NCI-H2107 treated with DMSO at 0.1 percent for 48 hours (cell line): ENCODE measurements around the gene BACH2.
A peak's percentile ranks its signal among the peaks of the same experiment; 100 is the strongest.

ENCODE experiments used
- DNase-seq: peaks from one replicate; lab custom pipeline; 2025; ENCODE audit not compliant: unreplicated experiment; lab: John Stamatoyannopoulos, UW

The BACH2 gene

GRCh38 chr6:90241229-90241880 is 55.3 kb downstream of the BACH2 start:
- DNase-seq: no peak

- DNase-seq: no peak
Observed at GRCh38 chr6:90238496-90239266, 58.0 kb downstream of the BACH2 start.

DNA sequence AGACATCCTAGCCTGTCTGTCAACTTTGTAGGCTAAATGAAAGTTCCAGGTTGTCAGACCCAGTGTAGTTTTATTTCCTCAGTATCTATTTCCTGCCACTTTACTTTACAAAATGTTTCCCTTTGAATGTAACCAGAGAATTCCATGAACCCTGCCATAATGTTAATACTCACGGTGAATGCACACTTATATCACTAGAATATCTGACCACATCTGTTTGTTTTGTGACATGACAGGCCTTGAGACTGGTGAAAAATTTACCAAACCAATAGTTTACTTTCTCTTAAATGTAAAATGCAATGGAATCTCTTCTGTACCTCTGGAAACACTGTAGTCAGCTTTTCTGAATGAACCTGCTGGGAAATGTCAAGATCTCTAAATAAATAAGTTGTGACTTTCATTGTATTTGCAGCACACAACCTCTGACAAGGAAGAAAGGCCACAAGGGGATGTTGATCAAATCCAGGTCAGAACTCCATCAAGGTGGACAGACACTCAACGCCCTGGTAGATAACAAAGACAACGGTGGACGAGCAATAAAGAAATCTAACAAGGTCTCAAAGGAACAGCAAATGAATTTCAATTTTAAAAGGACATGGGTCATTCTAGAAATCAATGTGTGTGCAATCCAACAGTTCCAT is 59.2 kb downstream of the BACH2 start:
- DNase-seq: no peak

- DNase-seq: no peak
Observed at GRCh38 chr6:90233994-90234393, 62.6 kb downstream of the BACH2 start.

GRCh38 chr6:90233213-90233612 is 63.4 kb downstream of the BACH2 start:
- DNase-seq: no peak

GRCh38 chr6:90231798-90232197 is 64.8 kb downstream of the BACH2 start:
- no peak for DNase-seq

DNA sequence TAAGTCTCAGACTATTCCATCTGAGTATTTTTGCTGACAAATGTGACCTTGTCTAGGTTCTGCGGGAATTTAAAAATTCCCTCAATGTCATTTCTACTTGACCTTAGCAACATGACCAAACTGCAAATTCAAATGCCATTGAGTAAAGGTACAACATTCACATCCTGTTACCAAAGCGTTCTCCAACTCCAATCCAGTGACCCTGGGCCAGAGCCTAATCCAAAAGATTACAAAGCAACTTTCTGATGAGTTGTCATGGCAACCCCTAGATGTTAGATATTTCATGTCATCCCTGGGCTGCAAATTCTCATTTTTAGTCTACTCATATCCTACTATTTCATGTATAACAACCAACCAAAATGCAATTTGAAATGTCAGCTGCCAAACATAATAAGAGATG is 65.3 kb downstream of the BACH2 start:
- no peak for DNase-seq

DNA sequence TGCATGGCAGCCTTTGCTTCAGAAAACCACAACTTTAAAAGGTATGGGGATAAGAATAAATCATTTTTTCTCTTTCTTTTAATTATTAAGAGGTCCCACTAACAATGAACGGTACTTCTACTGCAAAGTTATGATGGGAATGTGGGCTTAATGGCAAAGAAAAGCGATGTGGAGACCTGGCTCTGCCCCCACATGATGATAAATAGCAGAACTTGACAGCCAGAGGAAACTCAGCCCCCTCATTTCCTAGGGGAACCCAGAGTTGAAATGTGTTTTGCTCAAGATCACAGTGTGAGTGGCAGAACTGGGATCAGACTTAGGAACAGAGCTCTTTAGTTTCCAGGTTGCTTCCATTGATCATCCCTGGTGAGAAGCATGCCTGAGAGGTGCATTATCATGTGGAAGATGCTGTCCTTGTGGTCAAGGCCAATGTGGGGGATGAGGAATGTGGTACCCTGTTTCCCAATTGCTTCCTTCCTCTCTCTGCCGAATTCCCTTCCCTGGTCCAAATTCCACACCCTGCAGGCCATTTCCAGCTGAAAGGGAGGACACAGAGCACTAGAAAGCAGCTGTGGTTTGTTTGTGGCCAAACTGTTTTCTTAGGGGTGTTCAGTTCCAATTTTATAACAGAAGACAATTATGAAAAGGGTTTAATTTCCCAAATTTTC is 66.0 kb downstream of the BACH2 start:
- no peak for DNase-seq

DNA sequence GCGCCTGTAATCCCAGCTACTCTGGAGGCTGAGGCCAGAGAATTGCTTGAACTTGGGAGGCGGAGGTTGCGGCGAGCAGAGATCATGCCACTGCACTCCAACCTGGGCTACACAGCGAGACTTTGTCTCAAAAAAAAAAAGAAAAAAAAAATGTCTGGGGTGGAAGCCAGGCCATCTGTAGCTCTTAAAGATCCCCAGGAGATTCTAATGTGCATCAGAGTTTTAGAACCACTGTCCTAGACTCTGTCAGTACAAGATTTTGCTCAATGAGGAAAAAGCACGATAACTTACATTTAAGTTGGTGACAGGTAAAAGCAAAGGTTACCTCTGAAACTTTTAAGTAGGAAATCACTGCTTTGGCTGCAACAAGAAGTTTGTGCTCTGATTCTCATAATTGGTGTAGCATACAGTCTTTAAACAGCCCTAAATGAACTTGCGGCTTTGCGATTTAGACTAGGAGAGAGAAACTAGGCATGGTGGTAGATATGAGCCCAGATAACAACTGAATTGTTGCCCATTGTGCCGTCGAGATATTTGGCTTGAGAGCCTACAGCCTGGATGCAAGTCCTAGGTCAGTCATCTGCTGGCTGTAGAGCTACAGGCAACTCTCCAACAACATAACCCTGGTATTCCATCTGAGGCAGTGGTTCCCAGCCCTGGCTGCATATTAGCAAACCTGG is 67.2 kb downstream of the BACH2 start:
- no peak for DNase-seq

DNA sequence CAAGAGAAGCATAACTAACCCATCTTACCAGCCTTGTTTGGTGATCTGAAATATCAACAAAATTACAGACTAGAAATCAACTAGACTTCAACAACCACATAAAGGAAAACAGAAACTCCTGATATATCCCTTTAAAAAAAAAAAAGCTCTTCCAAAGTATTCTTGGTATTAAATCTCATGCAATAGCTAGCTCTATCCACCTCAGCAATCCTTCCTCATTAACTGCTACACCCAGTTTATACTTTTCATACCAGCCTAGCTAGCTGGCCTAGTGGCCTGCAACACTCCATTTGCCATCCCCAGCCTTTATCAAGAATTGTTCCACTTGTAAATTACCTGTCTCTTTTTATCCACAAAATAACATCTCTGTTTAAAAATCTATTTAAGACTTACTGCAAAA is 69.0 kb downstream of the BACH2 start:
- no peak for DNase-seq

GRCh38 chr6:90227213-90227612 is 69.4 kb downstream of the BACH2 start:
- no peak for DNase-seq

- no peak for DNase-seq
Observed at GRCh38 chr6:90226257-90226656, 70.4 kb downstream of the BACH2 start.

DNA sequence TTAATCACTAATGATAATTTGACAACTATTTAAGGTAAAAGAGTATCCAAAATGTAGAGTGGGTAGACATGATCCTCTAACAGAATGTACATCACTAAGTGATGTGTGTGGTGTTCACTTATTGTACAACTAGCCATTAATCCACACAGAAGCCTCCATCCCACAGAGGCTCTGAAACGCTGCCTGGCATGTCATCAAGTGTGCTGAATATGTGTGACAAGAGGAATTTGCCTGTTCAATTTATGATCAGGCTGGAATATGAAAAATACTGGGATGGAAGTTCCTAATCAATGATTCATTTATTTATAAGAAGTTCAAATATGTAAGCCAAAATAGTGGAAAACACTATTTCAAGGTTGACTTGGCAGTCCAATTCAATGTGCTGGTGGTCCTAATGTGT is 72.4 kb downstream of the BACH2 start:
- DNase-seq: no peak

DNA sequence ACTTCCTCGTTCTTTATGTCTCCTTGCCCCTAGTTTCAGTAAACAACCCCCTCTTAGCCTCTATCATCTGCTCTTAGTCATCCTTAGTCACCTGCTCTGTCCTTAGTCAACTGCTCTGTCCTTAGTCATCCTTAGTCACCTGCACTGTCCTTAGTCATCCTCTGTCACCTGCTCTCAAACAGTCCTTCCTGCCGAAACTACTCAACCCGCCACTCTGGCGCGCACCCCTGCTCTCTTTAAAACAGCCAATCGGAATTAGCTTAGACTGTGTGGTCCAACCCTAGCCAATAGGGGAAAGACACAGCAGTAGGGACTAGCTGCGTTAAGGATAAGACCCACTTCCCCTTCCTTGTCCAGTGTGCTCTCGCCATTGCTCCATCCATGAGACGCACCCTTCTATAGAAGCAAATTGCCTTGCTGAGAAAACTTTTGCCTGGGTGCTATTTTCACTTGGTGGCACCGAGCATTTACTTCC is 73.9 kb downstream of the BACH2 start:
- no peak for DNase-seq

DNA sequence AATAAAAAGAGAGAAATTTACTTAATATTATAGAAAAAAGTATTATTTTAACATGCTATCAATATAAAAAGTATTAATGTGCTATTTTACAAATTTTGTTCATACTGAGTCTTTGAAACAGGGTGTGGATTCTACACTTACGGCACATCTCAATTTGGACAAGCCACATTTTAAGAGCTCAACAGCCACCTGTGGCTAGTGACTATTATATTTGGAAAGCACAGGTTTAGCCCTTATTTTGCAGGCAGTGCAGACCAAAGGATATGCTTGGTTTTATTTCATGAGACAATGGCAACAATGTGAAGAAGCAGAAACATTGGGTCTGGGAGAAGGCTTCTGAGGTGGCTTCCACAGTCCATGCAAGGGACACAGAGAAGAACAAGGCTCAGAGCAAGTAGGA is 74.6 kb downstream of the BACH2 start:
- no peak for DNase-seq

GRCh38 chr6:90221403-90221802 is 75.2 kb downstream of the BACH2 start:
- DNase-seq: no peak

DNA sequence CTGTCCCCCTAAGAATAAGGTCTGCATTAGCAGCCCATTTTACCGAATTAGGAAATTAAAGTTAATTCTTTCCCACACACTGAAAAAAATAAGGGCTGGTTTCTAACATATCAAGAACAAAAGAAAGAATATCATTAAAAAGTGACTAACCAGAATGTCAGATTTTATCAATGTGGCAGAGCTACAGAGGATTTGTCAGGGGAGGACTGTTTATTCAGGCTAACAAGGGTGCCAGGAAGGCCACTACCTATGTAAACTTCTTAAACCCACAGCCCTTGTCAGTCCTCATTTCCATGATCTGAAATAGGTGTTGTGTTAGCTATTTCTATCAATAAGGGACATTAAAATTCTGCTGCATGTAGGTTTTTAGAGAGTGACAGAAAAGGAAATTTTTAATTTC is 76.4 kb downstream of the BACH2 start:
- DNase-seq: no peak

DNA sequence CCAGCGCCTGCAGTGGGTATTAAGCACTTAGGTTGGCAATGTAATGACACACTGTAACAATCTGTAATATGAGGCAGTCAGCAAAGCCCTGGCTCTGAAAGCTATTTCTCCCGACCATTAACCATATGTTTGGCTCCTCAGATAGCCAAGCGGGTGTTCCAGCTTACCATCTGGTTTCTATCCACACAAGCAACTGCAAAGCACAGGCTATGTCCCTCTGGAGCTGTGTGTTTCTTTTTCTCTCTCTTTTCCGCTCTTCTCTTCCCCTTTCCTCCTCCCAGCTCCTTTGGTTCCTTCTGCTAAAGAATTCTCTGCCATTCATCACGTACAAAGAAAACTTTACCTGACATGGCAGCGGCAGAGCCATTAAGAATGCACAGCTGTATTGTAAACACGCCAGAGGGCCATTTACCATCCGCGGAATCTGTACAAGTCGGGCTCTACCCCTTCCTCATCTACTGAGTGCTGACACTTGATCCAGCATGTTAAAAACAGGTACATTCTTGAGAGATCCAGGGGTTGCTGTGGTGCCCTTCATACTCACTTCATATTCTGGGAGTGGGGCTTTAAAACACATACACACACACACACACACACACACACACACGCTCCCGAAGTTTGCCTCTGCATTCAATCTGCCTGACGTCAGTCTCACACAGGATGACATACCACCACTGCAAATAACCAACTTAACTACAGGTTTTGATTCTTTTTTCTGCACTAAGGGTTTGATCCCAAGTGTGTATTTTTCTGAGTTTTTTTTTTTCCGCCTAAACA is 77.2 kb downstream of the BACH2 start:
- peak; percentile 73 for DNase-seq

DNA sequence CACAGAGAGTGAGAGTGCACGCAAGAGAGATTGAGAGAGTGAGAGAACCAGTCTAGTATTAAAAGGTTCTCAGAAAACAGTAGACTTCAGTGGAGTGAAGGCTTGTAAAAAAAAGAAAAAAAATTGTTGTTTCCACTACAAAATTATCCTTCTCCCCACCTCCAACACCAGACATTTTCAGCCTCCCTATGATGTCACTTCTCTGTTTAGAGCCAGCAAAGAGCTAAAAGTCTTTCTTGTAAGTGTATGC is 77.8 kb downstream of the BACH2 start:
- no peak for DNase-seq

- no peak for DNase-seq
Observed at GRCh38 chr6:90217506-90218127, 79.0 kb downstream of the BACH2 start.
